ENCODE results near the gene DPPA4. TPM values are rescaled to one million over a fixed set of nuclear protein-coding genes. Genes with fewer than 3 reads are reported as not detected.

DPPA4 gene
- total RNA-seq, 1 donor = not detected

DNA sequence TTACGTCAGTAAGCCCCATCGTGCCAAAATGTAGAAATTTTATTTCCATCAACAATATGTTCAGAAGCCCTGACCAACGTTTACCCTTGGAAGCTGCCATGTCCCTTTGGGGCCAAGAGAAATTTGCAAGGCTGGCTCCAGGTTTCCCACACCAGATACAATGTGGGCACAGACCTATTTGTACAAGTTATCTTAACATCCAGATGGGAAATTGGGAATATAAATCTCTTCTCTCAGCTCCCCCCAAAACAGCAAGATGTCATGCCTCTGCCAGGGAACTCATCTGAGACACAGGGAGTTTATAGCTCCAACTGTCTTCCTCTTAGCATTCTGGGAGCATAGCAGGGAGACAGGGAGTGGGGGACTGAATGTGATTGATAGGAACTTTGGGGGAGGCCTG, 11.7 kb downstream of the DPPA4 start:
- no peak overlapping the region for H3K4me3 ChIP-seq (ENCODE audit: low read depth, low read length)
- no peak for DNase-seq (ENCODE audit: low read depth)
- TF ChIP-seq, protein P1, sequence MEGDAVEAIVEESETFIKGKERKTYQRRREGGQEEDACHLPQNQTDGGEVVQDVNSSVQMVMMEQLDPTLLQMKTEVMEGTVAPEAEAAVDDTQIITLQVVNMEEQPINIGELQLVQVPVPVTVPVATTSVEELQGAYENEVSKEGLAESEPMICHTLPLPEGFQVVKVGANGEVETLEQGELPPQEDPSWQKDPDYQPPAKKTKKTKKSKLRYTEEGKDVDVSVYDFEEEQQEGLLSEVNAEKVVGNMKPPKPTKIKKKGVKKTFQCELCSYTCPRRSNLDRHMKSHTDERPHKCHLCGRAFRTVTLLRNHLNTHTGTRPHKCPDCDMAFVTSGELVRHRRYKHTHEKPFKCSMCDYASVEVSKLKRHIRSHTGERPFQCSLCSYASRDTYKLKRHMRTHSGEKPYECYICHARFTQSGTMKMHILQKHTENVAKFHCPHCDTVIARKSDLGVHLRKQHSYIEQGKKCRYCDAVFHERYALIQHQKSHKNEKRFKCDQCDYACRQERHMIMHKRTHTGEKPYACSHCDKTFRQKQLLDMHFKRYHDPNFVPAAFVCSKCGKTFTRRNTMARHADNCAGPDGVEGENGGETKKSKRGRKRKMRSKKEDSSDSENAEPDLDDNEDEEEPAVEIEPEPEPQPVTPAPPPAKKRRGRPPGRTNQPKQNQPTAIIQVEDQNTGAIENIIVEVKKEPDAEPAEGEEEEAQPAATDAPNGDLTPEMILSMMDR (IDR thresholded peaks at IDR 0.05; ENCODE audit: insufficient read depth, low read depth, low read length) = no peak

DNA sequence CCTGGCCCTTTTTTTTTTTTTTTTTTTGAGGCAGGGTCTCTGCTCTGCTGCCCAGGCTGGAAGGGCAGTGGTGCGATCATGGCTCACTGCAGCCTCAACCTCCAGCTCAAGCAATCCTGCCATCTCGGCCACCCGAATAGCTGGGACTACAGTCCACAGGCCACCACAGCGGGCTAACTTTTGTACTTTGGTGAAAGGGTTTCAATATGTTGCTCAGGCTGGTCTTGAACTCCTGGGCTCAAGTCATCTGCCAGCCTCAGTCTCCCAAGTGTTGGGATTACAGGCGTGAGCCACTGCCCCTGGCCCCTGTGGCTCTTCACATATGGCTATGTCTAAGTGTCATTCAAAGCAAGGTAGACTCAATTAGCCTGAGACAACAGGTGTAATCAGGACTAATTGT, 12.2 kb downstream of the DPPA4 start:
- H3K4me3 ChIP-seq (ENCODE audit: low read depth, low read length) = no peak overlapping the region
- TF ChIP-seq, protein P1 (IDR thresholded peaks at IDR 0.05; ENCODE audit: insufficient read depth, low read depth, low read length) = no peak
- no peak for DNase-seq (ENCODE audit: low read depth)

GRCh38 chr3:109316162-109316730, 21.1 kb downstream of the DPPA4 start, which contains the start of gene DPPA2:
Gene DPPA2 (minus strand): TSS chr3:109316517. CDS start chr3:109314542, 1,975 bp downstream.
- TF ChIP-seq, protein P1 (IDR thresholded peaks at IDR 0.05; ENCODE audit: insufficient read depth, low read depth, low read length) = no peak
- DNase-seq (ENCODE audit: low read depth) = no peak
- H3K4me3 ChIP-seq (ENCODE audit: low read depth, low read length) = no peak within 1 kb of the TSS

DNA sequence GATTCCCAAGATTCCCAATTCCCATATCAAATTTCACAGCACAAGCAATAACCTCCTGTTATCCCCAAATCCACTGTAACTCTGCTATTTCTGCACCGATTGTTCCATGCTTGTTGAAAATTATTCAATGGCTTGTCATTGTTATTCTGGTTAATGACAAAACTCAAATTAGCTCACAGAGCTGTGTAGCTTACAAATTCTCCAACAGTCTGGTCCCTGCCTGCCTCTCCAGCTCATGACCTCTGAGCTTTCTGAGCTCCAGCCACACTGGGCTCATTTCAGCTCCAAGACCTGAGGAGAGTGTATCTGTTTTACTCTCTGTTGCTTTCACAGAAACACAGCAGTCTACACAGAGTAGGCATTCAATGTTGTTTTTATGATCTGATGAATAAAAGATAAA, 24.3 kb downstream of the DPPA4 start:
- no peak overlapping the region for H3K4me3 ChIP-seq (ENCODE audit: low read depth, low read length)
- DNase-seq (ENCODE audit: low read depth) = no peak
- TF ChIP-seq, protein P1 (IDR thresholded peaks at IDR 0.05; ENCODE audit: insufficient read depth, low read depth, low read length) = no peak

DNA sequence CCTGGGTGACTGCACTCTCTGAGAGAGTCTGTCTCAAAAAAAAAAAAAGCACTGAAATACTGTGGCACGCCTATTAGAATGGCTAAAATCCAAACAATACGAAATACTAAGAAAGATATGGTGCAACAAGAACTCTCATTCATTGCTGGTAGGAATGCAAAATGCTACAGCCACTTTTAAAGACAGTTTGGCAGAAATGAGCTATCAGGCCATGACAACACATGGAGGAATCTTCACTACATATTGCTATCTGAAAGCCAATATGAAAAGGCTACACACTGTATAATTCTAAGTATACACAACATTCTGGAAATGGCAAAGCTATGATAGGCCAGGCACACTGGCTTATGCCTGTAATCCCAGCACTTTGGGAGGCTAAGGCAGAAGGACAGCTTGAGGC, 39.9 kb downstream of the DPPA4 start:
- TF ChIP-seq, protein P1 (IDR thresholded peaks at IDR 0.05; ENCODE audit: insufficient read depth, low read depth, low read length) = no peak
- DNase-seq (ENCODE audit: low read depth) = no peak
- no peak overlapping the region for H3K4me3 ChIP-seq (ENCODE audit: low read depth, low read length)

DNA sequence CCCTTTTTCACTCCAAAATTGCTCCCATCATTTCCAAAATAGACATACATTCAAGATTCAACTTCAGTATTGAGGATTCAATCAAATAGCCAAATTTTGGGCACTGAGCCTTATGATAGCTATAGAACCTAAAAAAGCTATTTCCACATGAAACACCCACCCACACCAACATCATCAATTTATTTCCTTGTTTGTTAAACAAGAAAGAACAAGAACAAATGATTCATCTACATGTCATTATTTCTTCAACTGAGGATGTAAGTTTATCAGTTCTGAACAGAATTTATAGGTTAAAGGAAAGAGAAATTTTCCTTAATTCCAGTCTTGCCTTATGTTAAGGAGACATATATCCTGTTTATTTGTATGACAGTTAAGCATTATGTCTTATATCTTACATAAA, 53.3 kb downstream of the DPPA4 start:
- H3K4me3 ChIP-seq (ENCODE audit: low read depth, low read length) = no peak overlapping the region
- TF ChIP-seq, protein P1 (IDR thresholded peaks at IDR 0.05; ENCODE audit: insufficient read depth, low read depth, low read length) = no peak
- no peak for DNase-seq (ENCODE audit: low read depth)

DNA sequence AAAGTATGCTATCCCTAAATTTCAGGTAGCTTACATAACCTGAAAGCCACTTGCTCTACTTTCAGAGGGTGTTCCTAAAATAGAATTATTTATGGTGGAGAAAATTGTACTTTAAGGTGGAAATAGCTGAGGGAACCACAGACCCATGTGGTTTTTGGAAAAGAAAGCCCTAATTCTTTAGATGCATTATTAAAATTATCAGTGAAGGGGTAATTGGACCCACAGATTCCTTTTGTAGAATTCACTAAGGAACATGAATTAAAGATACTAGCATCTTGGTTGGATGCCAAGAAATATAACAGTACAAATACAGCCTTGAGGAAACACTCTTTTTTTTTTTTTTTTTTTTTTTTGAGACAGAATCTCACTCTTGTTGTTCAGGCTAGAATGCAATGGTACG, 58.8 kb downstream of the DPPA4 start:
- no peak for DNase-seq (ENCODE audit: low read depth)
- TF ChIP-seq, protein P1 (IDR thresholded peaks at IDR 0.05; ENCODE audit: insufficient read depth, low read depth, low read length) = no peak
- H3K4me3 ChIP-seq (ENCODE audit: low read depth, low read length) = no peak overlapping the region

Data from fibroblast of villous mesenchyme (primary cell).